Stimulated activated CD8-positive, alpha-beta memory T cell treated with anti-CD3 and anti-CD28 coated beads, Interleukin-12 subunit alpha, Interleukin-12 subunit beta, amount 100 ng/mL, for 24 hours (primary cell): ENCODE results near the gene DYNLT5.
"Not testable (repeated sequence)": the region's sequence is repeated elsewhere in the genome, so short reads cannot be mapped to it uniquely, and the experiment has no call there.

Experiments
- DNase-seq: peaks from one replicate; pipeline ENCODE4 v3.0.0-alpha.2; 2020; ENCODE audit errors: extremely low read depth

DYNLT5 gene

GRCh38 chr1:66752000-66752592, at the start of gene DYNLT5:
TSS of gene DYNLT5 (plus strand) at chr1:66752459. CDS start at chr1:66754659, 2,200 bp downstream.
- no peak for DNase-seq

- no peak for DNase-seq
These were observed 47.9 kb upstream of the DYNLT5 start for GRCh38 chr1:66704177-66704875.

- DNase-seq = no peak
These were observed 47.1 kb upstream of the DYNLT5 start for GRCh38 chr1:66705110-66705509.

- no peak for DNase-seq
These were observed 40.8 kb upstream of the DYNLT5 start for GRCh38 chr1:66711420-66711819.

- DNase-seq = no peak
These were observed 39.4 kb upstream of the DYNLT5 start for GRCh38 chr1:66712839-66713238.

- DNase-seq = no peak
These were observed 28.3 kb upstream of the DYNLT5 start for GRCh38 chr1:66723985-66724384.

- no peak for DNase-seq
These were observed 26.2 kb upstream of the DYNLT5 start for GRCh38 chr1:66725885-66726665.

- DNase-seq = no peak
These were observed 24.2 kb upstream of the DYNLT5 start for GRCh38 chr1:66728021-66728420.

- not testable (repeated sequence) for DNase-seq
These were observed 23.5 kb upstream of the DYNLT5 start for GRCh38 chr1:66728716-66729115.

- no peak for DNase-seq
These were observed 23.1 kb upstream of the DYNLT5 start for GRCh38 chr1:66729119-66729518.

- no peak for DNase-seq
These were observed 22.7 kb upstream of the DYNLT5 start for GRCh38 chr1:66729523-66729922.

GRCh38 chr1:66730462-66730861, 21.8 kb upstream of the DYNLT5 start:
- DNase-seq = no peak

GRCh38 chr1:66731170-66731865, 20.9 kb upstream of the DYNLT5 start:
- DNase-seq = no peak

GRCh38 chr1:66732407-66733166, 19.7 kb upstream of the DYNLT5 start:
- DNase-seq = no peak

- DNase-seq = no peak
These were observed 18.8 kb upstream of the DYNLT5 start for GRCh38 chr1:66733348-66734017.

- not testable (repeated sequence) for DNase-seq
These were observed 17.7 kb upstream of the DYNLT5 start for GRCh38 chr1:66734531-66734930.

GRCh38 chr1:66737836-66738235, 14.4 kb upstream of the DYNLT5 start:
- DNase-seq = no peak

- no peak for DNase-seq
These were observed 12.7 kb upstream of the DYNLT5 start for GRCh38 chr1:66739401-66740157.

GRCh38 chr1:66745451-66745850, 6.8 kb upstream of the DYNLT5 start:
- DNase-seq = no peak

GRCh38 chr1:66747501-66747900, 4.8 kb upstream of the DYNLT5 start:
- no peak for DNase-seq
